OCI-LY3 (cell line): ENCODE results near the gene CD9.

Source experiments
- CTCF ChIP-seq: fragments of 200-600, 300-600 bp; sonication (generic); IDR thresholded peaks from 2 replicates; pipeline ENCODE4 v1.5.1; 2014; ENCODE audit warnings: antibody characterized with exemption, low read length, low read depth
- EZH2phosphoT487 ChIP-seq: fragments of 200-600 bp; shearing (Covaris generic); IDR thresholded peaks from 2 replicates; pipeline ENCODE4 v1.6.1; 2018; ENCODE audit warnings: antibody characterized with exemption, mixed run types, low read depth

DNA sequence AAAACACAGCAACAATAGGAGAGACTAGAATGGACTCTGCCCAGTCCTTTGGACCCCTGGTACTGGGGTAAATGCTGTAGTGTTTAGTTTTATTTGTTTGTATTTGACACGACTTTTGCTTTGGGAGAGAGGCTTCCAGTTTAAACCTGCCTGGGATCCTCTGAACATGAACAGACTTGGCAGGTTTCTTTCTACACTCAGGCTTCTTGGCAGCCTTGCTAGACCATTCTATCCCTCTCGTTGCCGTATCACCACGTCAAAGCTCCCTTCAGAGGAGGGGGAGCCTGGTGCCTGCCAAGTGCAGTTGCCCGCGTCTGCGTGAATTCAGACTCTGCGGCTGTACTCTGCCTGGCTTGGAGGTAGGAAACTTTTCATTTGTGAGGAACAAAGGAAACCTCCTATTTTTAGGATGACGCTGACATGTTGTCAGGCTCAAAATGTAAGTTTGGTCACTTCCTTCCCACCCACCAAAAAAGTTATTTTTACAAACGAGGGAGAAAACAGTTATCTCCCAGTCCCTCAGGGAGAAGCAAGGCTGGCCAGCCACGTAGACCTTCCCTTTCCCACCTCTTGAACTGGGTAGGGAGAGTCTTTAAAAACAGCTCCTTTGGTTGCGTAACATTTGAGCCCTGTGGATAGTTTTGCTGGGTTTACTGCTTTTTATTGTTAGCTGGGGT lies 25.9 kb downstream of the CD9 start:
- TF ChIP-seq CTCF (no peak), EZH2phosphoT487 (no peak)
